Panc1 (cell line): ENCODE data around the gene CLMP.

Experiments used
- POLR2AphosphoS5 ChIP-seq: IDR thresholded peaks from 2 replicates; pipeline ENCODE4 v1.6.1; 2012; ENCODE audit warnings: mild to moderate bottlenecking, low read depth, low read length, moderate library complexity
- TF ChIP-seq, protein P1 (sequence below): fragments of 450-650 bp; IDR thresholded peaks from 2 replicates; pipeline ENCODE4 v1.5.1; 2017; ENCODE audit warnings: mild to moderate bottlenecking

- TF ChIP-seq, protein P1, sequence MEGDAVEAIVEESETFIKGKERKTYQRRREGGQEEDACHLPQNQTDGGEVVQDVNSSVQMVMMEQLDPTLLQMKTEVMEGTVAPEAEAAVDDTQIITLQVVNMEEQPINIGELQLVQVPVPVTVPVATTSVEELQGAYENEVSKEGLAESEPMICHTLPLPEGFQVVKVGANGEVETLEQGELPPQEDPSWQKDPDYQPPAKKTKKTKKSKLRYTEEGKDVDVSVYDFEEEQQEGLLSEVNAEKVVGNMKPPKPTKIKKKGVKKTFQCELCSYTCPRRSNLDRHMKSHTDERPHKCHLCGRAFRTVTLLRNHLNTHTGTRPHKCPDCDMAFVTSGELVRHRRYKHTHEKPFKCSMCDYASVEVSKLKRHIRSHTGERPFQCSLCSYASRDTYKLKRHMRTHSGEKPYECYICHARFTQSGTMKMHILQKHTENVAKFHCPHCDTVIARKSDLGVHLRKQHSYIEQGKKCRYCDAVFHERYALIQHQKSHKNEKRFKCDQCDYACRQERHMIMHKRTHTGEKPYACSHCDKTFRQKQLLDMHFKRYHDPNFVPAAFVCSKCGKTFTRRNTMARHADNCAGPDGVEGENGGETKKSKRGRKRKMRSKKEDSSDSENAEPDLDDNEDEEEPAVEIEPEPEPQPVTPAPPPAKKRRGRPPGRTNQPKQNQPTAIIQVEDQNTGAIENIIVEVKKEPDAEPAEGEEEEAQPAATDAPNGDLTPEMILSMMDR = no peak
- peak; percentile 47 for TF ChIP-seq POLR2AphosphoS5
Measured at GRCh38 chr11:123055191-123055901, 139.7 kb downstream of the CLMP start.
